Stimulated activated naive CD8-positive, alpha-beta T cell treated with anti-CD3 and anti-CD28 coated beads, Interleukin-15, Interleukin-2, amounts not matched to agents 100 ng/mL and 50 ng/mL, for 24 hours (primary cell): ENCODE measurements around the gene ADCY5.

ENCODE experiments used
- H3K27ac Mint-ChIP-seq: one replicate; pipeline ENCODE4 v1.8.0; 2021; ENCODE audit warnings: mild to moderate bottlenecking, mixed read lengths
- H3K27me3 Mint-ChIP-seq: one replicate; pipeline ENCODE4 v1.8.0; 2021; ENCODE audit warnings: mixed read lengths
- H3K36me3 Mint-ChIP-seq: one replicate; pipeline ENCODE4 v1.8.0; 2021; ENCODE audit warnings: low read depth, mixed read lengths
- H3K4me1 Mint-ChIP-seq: one replicate; pipeline ENCODE4 v1.8.0; 2021; ENCODE audit warnings: low read depth, mixed read lengths
- H3K4me3 Mint-ChIP-seq: one replicate; pipeline ENCODE4 v1.8.0; 2021; ENCODE audit warnings: mild to moderate bottlenecking, mixed read lengths
- H3K9me3 Mint-ChIP-seq: one replicate; pipeline ENCODE4 v1.8.0; 2021; ENCODE audit warnings: mixed read lengths

ADCY5 gene

DNA sequence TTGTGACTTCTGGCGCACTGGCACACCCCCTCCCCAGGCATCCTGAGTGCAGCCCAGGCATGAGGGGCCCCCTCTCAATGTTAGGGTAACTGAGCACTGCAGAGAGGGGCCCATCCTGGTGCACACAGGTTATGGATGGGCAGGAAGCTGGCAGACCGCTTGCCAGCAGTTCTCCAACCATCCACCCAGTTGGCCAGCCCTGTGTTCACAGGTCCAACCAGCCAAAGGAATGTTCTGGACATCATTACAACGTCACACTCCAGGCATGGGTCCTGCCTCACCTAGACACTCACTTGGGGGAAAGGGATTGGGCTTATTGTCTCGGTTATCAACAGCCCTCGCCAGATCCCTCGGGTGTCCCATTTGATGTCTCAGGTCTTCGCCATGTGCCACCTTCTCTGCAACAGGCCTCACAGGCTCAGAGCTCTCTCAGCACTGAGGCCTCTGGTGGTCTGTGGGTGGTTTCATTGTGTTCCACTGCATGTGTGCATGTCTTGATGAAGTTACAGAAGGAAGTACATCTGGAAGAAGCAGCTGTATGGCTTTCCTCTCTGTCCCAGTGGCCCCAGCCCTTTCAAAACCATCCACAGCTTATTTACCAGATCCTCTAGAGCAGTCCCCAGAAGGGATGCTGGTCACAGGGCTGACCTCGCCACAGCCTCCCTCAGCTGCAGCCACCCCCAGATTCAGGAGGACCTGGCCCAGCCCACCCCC is 23.7 kb downstream of the ADCY5 start:
- Mint-ChIP-seq H3K27me3 (peaks cover 3% of the 10 kb centered on the region), H3K9me3 (no peaks in the 10 kb centered on the region), H3K36me3 (no peaks in the 10 kb centered on the region), H3K4me3 (no peak overlapping the region), H3K27ac (no peak overlapping the region), H3K4me1 (no peaks in the 10 kb centered on the region)

DNA sequence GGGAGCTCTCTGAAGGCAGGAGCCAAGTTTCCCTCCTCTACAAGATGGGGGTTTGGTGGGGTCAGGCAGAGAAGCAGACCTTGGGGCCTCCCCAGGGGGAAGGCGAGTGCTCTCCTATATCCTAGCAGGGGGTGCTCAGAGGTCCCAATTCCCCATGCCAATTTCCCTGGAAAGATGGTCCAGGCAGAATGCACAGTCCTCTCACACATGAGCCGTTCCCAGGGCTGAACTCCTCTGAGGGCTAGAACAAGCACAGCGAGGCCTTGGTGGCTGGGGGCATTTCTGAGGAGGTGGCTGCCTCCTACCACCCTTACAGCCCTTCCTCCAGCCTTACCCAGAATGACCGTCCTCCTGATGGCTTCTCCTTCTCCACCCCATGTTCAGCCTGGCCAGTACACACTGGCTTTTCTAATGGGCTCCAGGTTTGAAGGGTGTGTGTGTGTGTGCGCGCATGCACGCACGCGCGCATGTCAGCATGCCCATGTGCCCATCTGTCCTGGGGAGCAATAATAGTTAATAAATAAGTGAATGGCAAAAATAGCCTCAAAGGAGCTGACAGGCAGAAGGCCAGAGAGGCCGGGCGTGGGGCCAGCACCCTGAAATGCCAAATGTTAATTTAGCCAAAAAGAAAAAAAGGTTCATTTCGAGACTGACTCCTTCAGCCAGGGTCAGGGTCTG is 24.4 kb downstream of the ADCY5 start:
- Mint-ChIP-seq H3K9me3 (no peaks in the 10 kb centered on the region), H3K27ac (no peak overlapping the region), H3K4me3 (no peak overlapping the region), H3K4me1 (no peaks in the 10 kb centered on the region), H3K27me3 (no peaks in the 10 kb centered on the region), H3K36me3 (no peaks in the 10 kb centered on the region)

DNA sequence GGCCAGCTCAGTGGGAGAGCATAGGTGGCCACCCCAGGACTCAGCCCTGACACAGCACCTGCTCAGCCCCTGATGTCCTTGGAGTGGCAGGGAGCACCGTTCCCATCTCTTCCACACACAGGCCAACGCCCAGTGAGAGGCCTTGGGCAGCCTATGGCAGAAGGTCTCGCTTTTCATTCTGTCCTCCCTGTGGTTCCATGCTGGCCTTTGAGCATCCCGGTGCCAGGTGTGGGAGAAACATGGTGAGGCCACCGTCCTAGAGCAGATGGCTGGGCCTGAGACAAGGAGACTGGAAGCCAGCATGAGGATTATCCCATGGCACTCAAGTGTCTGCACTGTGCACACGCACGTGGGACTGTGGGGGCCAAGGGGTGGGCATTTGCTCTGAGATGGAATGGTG is 25.1 kb downstream of the ADCY5 start:
- Mint-ChIP-seq H3K27ac (no peak overlapping the region), H3K4me3 (no peak overlapping the region), H3K36me3 (no peaks in the 10 kb centered on the region), H3K27me3 (no peaks in the 10 kb centered on the region), H3K4me1 (no peaks in the 10 kb centered on the region), H3K9me3 (no peaks in the 10 kb centered on the region)

DNA sequence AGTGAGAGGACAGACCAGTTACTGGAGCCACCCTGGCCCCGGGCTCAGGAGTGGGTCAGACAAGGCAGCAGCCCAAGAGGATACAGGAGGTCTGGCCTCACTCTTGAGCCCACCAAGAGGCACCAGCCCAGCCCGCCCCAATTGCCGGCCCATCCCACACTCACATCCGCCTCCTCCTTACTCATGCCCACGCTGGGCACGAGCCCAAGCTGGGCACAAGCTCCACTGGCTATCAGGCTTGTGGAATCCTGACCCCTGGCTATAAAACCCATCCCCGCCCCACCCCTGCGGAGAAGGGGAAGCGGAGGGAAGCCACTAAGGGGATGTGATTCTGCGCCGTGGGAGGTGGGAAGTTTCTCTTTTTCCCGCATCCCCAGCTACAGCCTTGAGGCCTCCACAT is 25.9 kb downstream of the ADCY5 start:
- Mint-ChIP-seq H3K4me1 (no peaks in the 10 kb centered on the region), H3K27me3 (no peaks in the 10 kb centered on the region), H3K36me3 (no peaks in the 10 kb centered on the region), H3K4me3 (no peak overlapping the region), H3K27ac (no peak overlapping the region), H3K9me3 (no peaks in the 10 kb centered on the region)

DNA sequence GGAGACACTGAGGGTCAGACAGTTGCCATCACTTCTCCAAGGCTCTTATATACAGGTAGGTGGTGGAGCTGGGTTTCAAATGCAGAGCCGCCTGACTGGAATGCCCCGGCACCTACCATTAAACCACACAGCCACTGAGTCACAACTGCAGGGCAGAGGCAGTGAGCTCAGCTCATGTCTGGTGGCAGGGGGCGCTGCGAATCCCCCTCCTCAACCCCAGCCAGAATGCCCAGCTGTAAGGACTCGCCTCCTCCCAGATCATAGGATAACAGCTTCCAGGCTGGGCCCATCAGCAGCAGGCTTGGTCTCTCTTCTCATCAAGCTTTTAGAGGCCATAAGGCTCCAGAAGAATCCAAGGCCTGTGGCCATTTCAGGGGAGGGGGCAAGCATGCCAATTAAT is 26.4 kb downstream of the ADCY5 start:
- no peaks in the 10 kb centered on the region for H3K27me3 Mint-ChIP-seq
- H3K27ac Mint-ChIP-seq, result no peak overlapping the region
- no peaks in the 10 kb centered on the region for H3K4me1 Mint-ChIP-seq
- H3K4me3 Mint-ChIP-seq, result no peak overlapping the region
- no peaks in the 10 kb centered on the region for H3K36me3 Mint-ChIP-seq
- H3K9me3 Mint-ChIP-seq, result no peaks in the 10 kb centered on the region

DNA sequence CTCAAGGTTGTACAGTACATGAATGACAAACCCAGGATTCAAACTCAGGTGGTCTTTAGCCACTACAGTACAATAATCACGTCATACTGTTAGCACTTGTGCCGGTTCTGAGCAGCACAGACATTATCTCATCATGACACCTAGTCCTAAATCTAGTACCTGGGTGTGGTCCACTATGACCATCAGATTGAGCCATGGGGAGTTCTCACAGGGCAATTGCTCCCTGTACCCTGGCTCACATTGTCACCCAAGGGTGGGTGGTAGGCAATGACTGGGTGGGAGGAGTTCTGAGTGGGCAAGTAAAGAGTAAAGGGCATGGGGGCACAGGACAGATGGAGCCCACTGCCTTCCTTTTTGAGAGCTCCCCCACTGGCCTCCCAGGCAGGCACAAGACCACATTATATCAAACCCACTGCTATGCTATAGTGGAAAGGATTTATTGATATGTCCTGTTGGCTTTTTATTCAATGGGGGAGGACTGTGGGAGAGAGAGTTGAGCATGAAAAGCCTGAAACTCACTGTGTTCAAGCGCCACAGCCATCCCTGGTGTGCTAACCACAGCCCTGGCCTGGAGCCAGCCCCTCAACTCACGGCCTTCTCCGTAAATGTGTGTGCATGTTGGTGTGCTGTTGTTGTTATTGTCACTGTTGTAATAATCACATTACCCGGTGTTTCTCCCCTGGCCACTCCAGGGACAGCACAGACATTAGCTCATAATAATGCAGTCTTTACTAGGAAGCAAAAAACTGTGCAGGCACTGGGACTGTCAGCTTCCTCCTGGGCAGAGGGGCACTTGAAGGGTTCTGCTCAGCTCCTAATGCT is 27.3 kb downstream of the ADCY5 start:
- no peaks in the 10 kb centered on the region for H3K9me3 Mint-ChIP-seq
- H3K4me3 Mint-ChIP-seq, result no peak overlapping the region
- H3K27ac Mint-ChIP-seq, result no peak overlapping the region
- H3K4me1 Mint-ChIP-seq, result no peaks in the 10 kb centered on the region
- no peaks in the 10 kb centered on the region for H3K27me3 Mint-ChIP-seq
- no peaks in the 10 kb centered on the region for H3K36me3 Mint-ChIP-seq

DNA sequence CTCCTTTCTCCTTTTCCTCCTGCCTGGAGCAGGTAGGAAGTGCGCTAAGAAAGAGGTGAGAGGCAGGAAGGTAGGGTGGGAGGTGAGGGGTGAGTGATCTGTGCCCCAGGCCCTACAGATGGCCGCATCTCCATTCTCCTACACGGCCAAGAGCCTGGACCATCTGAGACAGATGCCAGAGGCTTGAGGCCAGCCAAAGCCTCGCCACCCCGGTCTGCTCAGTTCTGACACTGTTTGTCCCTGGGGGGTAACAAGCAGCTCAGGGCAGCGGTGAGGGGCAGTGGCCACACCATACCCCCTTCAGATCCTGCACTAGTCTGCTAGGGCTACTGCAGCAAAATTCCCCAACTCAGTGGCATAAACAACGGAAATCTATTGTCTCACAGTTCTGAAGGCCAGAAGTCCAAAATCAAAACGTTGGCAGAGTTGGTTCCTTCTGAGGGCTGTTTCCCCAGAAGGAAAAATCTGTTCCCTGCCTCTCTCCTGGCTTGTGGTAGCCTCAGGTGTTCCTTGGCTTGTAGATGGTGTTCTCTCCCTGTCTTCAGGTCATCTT is 28.4 kb downstream of the ADCY5 start:
- no peak overlapping the region for H3K27ac Mint-ChIP-seq
- no peaks in the 10 kb centered on the region for H3K36me3 Mint-ChIP-seq
- no peaks in the 10 kb centered on the region for H3K27me3 Mint-ChIP-seq
- H3K4me3 Mint-ChIP-seq, result no peak overlapping the region
- no peaks in the 10 kb centered on the region for H3K9me3 Mint-ChIP-seq
- no peaks in the 10 kb centered on the region for H3K4me1 Mint-ChIP-seq

DNA sequence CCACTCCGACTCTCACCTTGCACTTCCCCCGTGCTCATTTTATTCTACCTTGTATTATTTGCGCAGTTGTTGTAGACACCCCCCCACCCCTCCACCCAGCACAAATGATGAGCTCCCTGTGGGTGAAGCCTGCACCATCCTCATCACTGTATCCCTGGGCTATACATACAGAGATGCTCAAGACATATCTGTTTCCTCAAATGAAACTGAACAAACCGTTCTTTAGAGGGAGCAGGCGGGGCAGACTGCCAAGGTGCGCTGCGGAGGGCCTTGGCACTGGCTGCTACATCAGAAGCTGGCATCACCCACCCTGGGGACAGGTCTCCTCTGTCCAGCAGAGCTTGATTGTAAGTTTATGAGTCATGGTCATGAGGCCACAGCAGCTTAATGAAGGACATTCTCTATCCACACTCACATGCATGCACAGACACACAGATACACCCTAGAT is 29.0 kb downstream of the ADCY5 start:
- Mint-ChIP-seq H3K4me3 (no peak overlapping the region), H3K27me3 (no peaks in the 10 kb centered on the region), H3K9me3 (no peaks in the 10 kb centered on the region), H3K36me3 (no peaks in the 10 kb centered on the region), H3K4me1 (no peaks in the 10 kb centered on the region), H3K27ac (no peak overlapping the region)

DNA sequence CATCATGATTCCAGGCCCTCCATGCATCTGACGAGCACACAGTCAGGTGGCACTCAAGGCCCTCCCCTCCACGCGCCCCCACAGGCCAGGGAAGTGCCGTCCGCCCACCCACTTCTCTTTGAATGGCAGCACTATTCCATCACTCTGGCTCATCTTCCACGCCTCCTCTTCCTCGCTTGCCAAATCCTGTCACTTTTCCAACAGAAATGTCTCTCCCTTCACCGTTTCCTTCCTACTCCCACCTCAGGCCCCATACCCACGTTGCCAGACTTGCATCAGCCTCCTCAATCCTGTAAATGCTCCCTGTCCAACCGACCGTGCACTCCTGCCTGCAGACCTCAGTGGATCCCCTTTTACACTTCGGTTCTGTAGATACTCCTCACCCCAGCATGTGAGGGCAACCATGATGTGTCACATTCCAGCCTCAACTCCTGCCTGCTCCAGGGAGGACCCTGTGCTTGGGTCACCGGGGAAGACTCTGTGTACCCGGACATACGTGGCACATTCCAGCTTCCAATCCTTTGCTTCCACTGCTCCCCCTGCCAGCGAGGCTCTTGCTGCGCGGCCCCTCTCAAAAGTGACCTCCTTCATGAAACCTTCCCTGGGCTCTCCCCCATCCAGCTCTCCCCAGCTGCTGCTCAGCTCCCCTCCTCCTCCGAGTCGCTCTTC is 29.6 kb downstream of the ADCY5 start:
- Mint-ChIP-seq H3K36me3 (no peaks in the 10 kb centered on the region), H3K9me3 (no peaks in the 10 kb centered on the region), H3K4me3 (no peak overlapping the region), H3K4me1 (no peaks in the 10 kb centered on the region), H3K27ac (no peak overlapping the region), H3K27me3 (no peaks in the 10 kb centered on the region)

DNA sequence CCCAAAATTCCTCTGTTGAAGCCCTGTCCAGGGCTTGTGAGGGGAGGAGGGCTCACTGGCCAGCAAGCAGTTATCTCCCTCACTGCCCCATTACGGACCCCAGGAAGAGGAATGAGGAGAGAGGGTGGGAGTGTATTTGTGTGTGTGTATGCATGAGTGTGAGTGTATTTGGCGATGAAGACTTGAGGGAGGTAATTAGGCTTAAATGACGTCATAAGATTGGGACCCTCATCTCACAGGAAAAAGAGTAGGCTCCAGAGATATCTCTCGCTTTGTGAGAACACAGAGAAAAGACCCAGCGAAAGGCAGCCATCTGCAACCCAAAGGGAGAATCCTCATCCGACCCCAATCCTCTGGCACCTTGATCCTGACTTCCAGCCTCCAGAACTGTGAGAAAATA is 32.2 kb downstream of the ADCY5 start:
- Mint-ChIP-seq H3K4me3 (no peak overlapping the region), H3K27ac (no peak overlapping the region), H3K36me3 (no peaks in the 10 kb centered on the region), H3K4me1 (no peaks in the 10 kb centered on the region), H3K27me3 (no peaks in the 10 kb centered on the region), H3K9me3 (no peaks in the 10 kb centered on the region)

DNA sequence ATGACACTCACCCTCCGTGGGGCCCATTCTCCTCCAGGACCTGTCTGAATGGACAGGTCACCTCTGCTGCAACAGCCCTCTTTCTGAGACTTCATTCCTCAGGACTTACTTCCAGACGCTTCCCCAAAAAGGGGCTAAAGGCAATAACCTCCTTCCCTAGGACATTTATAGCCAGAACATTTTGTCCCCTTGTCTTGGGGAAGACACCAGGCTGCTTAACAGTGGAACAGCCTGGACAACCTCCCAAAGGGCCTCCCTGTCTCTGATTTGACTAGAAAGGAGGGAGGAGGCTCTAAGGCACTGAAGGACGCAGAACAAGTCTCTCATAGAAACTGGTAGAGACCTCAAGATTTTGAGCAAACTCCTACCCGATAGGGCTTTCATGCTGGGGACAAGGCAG is 32.7 kb downstream of the ADCY5 start:
- H3K4me1 Mint-ChIP-seq, result no peaks in the 10 kb centered on the region
- no peak overlapping the region for H3K27ac Mint-ChIP-seq
- H3K27me3 Mint-ChIP-seq, result no peaks in the 10 kb centered on the region
- H3K36me3 Mint-ChIP-seq, result no peaks in the 10 kb centered on the region
- H3K4me3 Mint-ChIP-seq, result no peak overlapping the region
- H3K9me3 Mint-ChIP-seq, result no peaks in the 10 kb centered on the region

DNA sequence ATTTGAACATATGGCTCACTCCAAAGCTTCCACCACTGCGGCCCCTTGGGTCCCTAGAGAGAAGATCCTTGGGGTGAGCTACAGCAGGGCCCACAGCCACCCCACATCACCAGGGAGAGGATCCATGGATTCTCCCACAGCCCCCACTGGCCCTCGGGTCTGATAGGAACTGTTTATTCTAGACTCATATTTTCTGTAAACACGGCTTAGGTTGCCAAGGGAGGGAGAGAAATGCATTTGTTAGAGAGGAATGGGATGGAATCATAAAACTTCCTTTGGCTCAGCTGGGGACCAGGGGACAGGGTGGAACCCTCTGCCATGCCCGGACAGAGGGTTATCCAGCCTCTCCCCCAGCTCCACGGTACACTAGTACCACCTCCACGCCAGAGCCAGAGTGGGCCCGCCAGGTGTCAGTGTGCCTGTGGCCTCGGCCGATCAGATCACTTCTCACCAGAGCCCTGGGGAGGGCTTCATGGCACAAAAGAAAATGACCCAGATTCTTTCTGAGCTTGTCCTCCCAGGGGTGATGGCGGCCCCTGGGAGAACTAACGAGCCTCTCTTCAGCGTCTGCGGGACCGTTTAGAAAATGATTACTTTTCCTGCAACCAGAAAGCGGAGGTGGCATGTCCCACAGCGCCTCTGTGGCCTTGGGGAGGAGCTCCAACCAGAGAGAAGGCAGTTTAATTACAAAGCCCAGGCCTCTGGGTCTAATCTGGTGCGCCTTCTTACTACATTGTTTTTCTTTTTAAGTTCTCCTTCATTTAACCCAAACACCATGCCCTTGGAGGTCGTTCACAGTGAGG is 33.7 kb downstream of the ADCY5 start:
- no peaks in the 10 kb centered on the region for H3K9me3 Mint-ChIP-seq
- no peak overlapping the region for H3K4me3 Mint-ChIP-seq
- H3K36me3 Mint-ChIP-seq, result no peaks in the 10 kb centered on the region
- no peaks in the 10 kb centered on the region for H3K4me1 Mint-ChIP-seq
- no peaks in the 10 kb centered on the region for H3K27me3 Mint-ChIP-seq
- no peak overlapping the region for H3K27ac Mint-ChIP-seq

DNA sequence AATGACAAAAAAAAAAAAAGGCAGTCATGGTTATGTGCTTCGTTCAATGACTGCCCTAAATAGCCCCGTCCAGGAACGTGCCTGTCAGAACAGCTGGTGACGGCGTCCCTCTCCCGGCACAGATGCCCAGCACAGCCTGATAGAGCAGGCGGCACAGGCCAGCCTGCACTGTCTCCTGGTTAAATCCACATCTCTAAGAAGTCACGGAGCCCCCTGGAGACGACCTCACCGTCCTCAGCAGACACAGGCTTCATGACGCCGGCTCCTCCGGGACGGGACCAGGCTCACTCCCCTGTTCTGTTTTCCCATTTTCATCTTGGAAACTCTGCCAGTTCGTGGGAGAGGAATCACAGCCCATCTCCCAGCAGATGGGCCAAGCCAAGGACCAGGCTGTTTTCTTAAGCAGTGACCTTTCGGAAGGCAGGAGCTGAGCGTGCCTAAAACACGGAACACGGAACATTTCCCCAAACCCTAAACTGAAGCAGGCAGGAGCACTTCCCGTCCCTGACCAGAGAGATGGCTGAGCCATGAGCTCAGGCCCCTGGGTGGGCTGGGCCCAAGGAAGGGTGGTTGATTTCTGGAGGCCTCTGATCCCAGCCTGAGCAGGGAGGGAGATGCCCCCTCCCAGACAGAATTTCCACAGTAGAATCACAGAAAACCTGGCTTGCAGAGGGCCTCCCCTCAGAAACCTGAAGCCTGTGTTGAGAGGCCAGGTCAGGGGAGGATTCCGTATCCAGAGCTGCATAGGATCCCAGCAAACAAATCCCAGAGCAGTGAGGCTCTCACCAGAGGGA is 35.9 kb downstream of the ADCY5 start:
- Mint-ChIP-seq H3K36me3 (no peaks in the 10 kb centered on the region), H3K9me3 (no peaks in the 10 kb centered on the region), H3K4me1 (no peaks in the 10 kb centered on the region), H3K4me3 (no peak overlapping the region), H3K27me3 (no peaks in the 10 kb centered on the region), H3K27ac (no peak overlapping the region)
